Transverse colon (tissue), 3 donors: ENCODE measurements around the gene RAB6B.

ENCODE experiments used
- CTCF ChIP-seq, 5 experiments: fragments of 200-600 bp in 3 of 5; fragments of 450-650 bp in 2 of 5; sonication (generic) in 3 of 5; IDR thresholded peaks; 1 replicate in 2 of 5; 2 replicates in 3 of 5; pipeline ENCODE4 v1.5.1; 2016 to 2017; ENCODE audit warnings: antibody characterized with exemption in 5 of 5, inconsistent platforms in 3 of 5, mild to moderate bottlenecking in 2 of 5, moderate library complexity in 1 of 5
- EP300 ChIP-seq: sonication (generic); formaldehyde crosslinking; IDR thresholded peaks from one replicate; pipeline ENCODE4 v1.6.1; 2017; ENCODE audit warnings: antibody characterized with exemption, low read depth

DNA sequence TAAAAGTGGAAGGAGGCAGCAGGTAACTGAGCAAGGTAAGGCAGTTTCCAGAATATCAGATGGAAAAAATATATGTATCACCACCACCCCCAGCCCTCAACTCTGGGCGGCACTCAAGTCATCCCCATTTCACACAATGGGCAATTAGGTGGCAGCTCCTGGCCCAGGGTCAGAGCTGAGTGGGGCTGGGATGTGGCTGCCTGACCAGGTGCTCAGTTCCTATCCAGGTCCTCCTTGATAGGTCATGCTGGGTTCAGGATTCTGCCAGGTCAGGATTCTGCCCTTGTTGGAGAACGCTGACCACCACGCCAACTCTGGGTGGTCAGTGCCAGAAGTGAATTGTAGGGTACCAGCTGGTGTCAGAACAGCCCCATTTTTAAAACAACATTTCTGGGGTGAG is 29.5 kb downstream of the RAB6B start:
- TF ChIP-seq CTCF (IDR thresholded peaks at IDR 0.05) (no peak), EP300 (no peak)
